Brain pericyte (primary cell): ENCODE measurements around the gene CRTAP.
"Not testable (repeated sequence)": the region's sequence is repeated elsewhere in the genome, so short reads cannot be mapped to it uniquely, and the experiment has no call there.

Experiments
- DNase-seq: peaks from one replicate; pipeline ENCODE4 v3.0.0-alpha.2; 2012; ENCODE audit warnings: low read depth, low spot score

Gene CRTAP

GRCh38 chr3:33174095-33174494 lies 60.3 kb downstream of the CRTAP start:
- no peak for DNase-seq

GRCh38 chr3:33174711-33175414 lies 61.0 kb downstream of the CRTAP start:
- no peak for DNase-seq

- no peak for DNase-seq
These were observed 65.3 kb downstream of the CRTAP start for GRCh38 chr3:33179132-33179531.

- DNase-seq: no peak
These were observed 67.4 kb downstream of the CRTAP start for GRCh38 chr3:33181229-33181628.

- DNase-seq: not testable (repeated sequence)
These were observed 67.8 kb downstream of the CRTAP start for GRCh38 chr3:33181641-33182040.

- no peak for DNase-seq
These were observed 71.0 kb downstream of the CRTAP start for GRCh38 chr3:33184863-33185262.

- no peak for DNase-seq
These were observed 72.9 kb downstream of the CRTAP start for GRCh38 chr3:33186524-33187367.

- no peak for DNase-seq
These were observed 73.5 kb downstream of the CRTAP start for GRCh38 chr3:33187368-33187634.

- DNase-seq: no peak
These were observed 80.5 kb downstream of the CRTAP start for GRCh38 chr3:33194303-33194702.

- no peak for DNase-seq
These were observed 82.7 kb downstream of the CRTAP start for GRCh38 chr3:33196538-33196937.
